WERI-Rb-1 (cell line): Measurements from ENCODE around the gene TMBIM4.
A peak's percentile ranks its signal among the peaks of the same experiment; 100 is the strongest.

Source experiments
- DNase-seq: peaks from one replicate; pipeline ENCODE4 v3.0.0-alpha.2; 2020
- H3K27ac ChIP-seq: fragments of 250-450 bp; sonication (Bioruptor Pico); 2 replicates; pipeline ENCODE4 v1.5.1; 2020; ENCODE audit warnings: mild to moderate bottlenecking, moderate library complexity
- H3K27me3 ChIP-seq: fragments of 250-450 bp; sonication (Bioruptor Pico); 2 replicates; pipeline ENCODE4 v1.5.1; 2021; ENCODE audit warnings: mild to moderate bottlenecking, low read depth, moderate library complexity; ENCODE audit not compliant: insufficient read depth, severe bottlenecking
- H3K36me3 ChIP-seq: fragments of 250-450 bp; sonication (Bioruptor Pico); 2 replicates; pipeline ENCODE4 v1.5.1; 2020; ENCODE audit warnings: mild to moderate bottlenecking, moderate library complexity
- H3K4me3 ChIP-seq: 2 replicates; pipeline ENCODE4 v1.5.1; 2011; ENCODE audit warnings: low read depth, mild to moderate bottlenecking, control low read depth, low read length
- H3K9me3 ChIP-seq: fragments of 250-450 bp; sonication (Bioruptor Pico); 2 replicates; pipeline ENCODE4 v1.5.1; 2021; ENCODE audit warnings: mild to moderate bottlenecking, moderate library complexity; ENCODE audit not compliant: severe bottlenecking
- CTCF ChIP-seq: IDR thresholded peaks from 2 replicates; pipeline ENCODE4 v1.5.1; 2011; ENCODE audit warnings: low read depth, mild to moderate bottlenecking, control low read depth, inconsistent platforms, low read length

TMBIM4 gene

DNA sequence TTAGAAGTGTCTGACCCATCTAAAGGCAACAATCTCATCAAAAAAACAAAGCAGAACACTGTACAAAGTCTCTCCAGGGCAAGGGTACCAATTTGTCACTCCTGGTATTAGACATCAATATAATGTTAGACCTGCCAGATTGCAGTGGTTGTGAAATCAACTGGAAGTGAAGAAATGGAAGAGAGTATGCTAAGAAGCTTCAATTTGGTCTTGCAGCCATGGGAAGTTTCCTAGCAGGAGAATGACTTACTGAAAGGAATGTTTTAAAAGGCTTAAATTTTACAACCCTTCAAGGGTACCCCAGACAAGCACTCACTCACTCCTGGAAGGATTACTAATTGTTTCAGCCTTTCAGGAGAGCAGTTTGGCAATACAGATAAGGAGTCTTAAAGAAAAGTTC lies 58.2 kb downstream of the TMBIM4 start:
- Histone ChIP-seq H3K36me3 (no peaks in the 10 kb centered on the region), H3K27ac (no peak overlapping the region), H3K27me3 (no peaks in the 10 kb centered on the region), H3K9me3 (no peaks in the 10 kb centered on the region), H3K4me3 (no peak overlapping the region)
- TF ChIP-seq CTCF, result no peak
- DNase-seq, result no peak

DNA sequence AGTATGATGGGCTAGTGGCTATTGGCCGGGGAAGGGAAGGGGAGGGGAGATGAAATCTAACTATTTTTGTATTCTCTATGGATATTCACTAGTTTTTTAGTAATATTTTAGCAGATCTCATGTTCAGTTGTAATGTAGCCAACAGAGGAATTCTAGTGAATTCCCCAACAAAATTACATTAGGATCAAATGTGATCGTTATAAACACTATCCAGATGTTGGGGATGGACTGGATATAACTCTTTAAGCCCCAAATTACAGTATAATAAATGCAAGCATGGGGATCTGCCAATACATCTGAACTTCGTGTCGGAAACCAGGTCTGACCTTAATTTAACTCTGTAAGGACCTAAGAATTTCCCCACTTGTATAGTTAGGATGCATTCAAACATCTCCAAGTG lies 60.7 kb downstream of the TMBIM4 start:
- Histone ChIP-seq H3K36me3 (no peaks in the 10 kb centered on the region), H3K9me3 (no peaks in the 10 kb centered on the region), H3K4me3 (no peak overlapping the region), H3K27me3 (no peaks in the 10 kb centered on the region), H3K27ac (no peak overlapping the region)
- DNase-seq, result no peak
- TF ChIP-seq CTCF, result no peak

GRCh38 chr12:66108386-66108785 lies 61.4 kb downstream of the TMBIM4 start:
- no peak overlapping the region for H3K27ac ChIP-seq
- no peak for TF ChIP-seq CTCF
- no peaks in the 10 kb centered on the region for H3K36me3 ChIP-seq
- no peaks in the 10 kb centered on the region for H3K27me3 ChIP-seq
- no peak for DNase-seq
- H3K4me3 ChIP-seq, result no peak overlapping the region
- no peaks in the 10 kb centered on the region for H3K9me3 ChIP-seq

GRCh38 chr12:66107451-66107915 lies 62.3 kb downstream of the TMBIM4 start:
- peak; percentile 67 for DNase-seq
- Histone ChIP-seq H3K9me3 (no peaks in the 10 kb centered on the region), H3K27ac (no peak overlapping the region), H3K36me3 (no peaks in the 10 kb centered on the region), H3K4me3 (no peak overlapping the region), H3K27me3 (no peaks in the 10 kb centered on the region)
- TF ChIP-seq CTCF, result peak; percentile 57

DNA sequence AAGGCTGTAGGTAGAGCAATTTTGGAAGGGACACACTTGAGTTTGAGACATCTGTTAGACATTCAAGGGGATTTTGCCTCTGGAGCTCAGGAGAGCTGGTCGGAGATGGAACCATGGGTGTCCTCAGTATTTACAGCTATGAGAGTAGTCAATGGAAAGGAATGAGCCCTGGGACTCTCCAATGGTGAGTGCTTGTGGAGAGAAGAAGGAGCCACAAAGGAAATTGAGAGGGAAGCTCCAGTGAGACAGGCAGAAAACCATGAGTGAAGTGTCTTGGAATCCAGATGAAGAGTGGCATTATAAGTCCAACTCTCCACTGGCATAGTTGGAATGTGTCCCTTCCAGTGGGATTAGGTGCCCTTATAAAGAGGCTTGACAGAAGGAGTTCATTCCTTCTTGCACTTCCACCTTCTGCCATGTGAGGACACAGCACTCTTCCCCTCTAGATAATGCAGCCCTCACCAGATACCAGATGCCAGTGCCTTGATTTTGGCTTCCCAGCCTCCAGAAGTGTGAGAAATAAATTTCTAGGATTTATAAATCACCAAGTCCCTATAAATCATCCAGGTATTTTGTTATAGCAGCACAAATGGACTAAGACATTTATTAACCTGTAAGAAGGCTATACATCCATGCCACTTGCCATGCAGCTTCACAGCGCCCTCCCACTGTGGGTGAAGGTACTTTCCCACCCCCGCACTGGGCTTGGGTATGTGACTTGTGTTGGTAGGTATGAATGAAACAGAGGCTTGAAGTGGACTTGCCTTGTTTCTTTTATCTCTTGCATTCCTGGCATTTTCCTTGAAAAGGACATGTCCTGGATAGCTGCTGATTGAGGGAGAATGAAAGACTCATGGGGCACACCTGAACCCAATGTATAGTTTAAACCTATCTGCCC lies 66.5 kb downstream of the TMBIM4 start:
- Histone ChIP-seq H3K4me3 (no peak overlapping the region), H3K9me3 (peaks cover 8% of the 10 kb centered on the region), H3K36me3 (no peaks in the 10 kb centered on the region), H3K27ac (no peak overlapping the region), H3K27me3 (no peaks in the 10 kb centered on the region)
- no peak for TF ChIP-seq CTCF
- no peak for DNase-seq
